GM23338 (cell line): Measurements from ENCODE around the gene MTAP.

Experiments used
- CREB1 ChIP-seq: fragments of 250-450 bp; sonication (Bioruptor Pico); IDR thresholded peaks from 2 replicates; pipeline ENCODE4 v1.5.0; 2020; ENCODE audit warnings: low read depth, mild to moderate bottlenecking, moderate library complexity
- ETS1 ChIP-seq: IDR thresholded peaks from 2 replicates; pipeline ENCODE4 v1.6.1; 2016; ENCODE audit warnings: antibody characterized with exemption
- EZH2 ChIP-seq: fragments of 200-600 bp; sonication (generic); IDR thresholded peaks from one replicate; pipeline ENCODE4 v1.8.0; 2017; ENCODE audit warnings: antibody characterized with exemption, mild to moderate bottlenecking, low read depth; ENCODE audit not compliant: unreplicated experiment
- EZH2phosphoT487 ChIP-seq: fragments of 200-600 bp; sonication (generic); IDR thresholded peaks from one replicate; pipeline ENCODE4 v1.8.1; 2018; ENCODE audit warnings: antibody characterized with exemption; ENCODE audit not compliant: unreplicated experiment
- JUNB ChIP-seq: IDR thresholded peaks from one replicate; pipeline ENCODE4 v1.6.1; 2016; ENCODE audit warnings: antibody characterized with exemption; ENCODE audit not compliant: unreplicated experiment
- POLR2AphosphoS5 ChIP-seq: IDR thresholded peaks from 2 replicates; pipeline ENCODE4 v1.6.1; 2016; ENCODE audit warnings: antibody characterized with exemption, low read depth
- REST ChIP-seq: IDR thresholded peaks from one replicate; pipeline ENCODE4 v1.6.1; 2018; ENCODE audit warnings: antibody characterized with exemption; ENCODE audit not compliant: unreplicated experiment
- ZNF462 ChIP-seq: fragments of 250-450 bp; sonication (Bioruptor Pico); IDR thresholded peaks from 2 replicates; pipeline ENCODE4 v1.5.0; 2020; ENCODE audit warnings: mild to moderate bottlenecking, moderate library complexity
- TF ChIP-seq, protein P1 (sequence below), 2 experiments: fragments of 200-600 bp in 1 of 2; sonication (generic) in 1 of 2; conservative IDR thresholded peaks; 2 replicates each; pipeline versions ENCODE4 v1.5.1 to v1.6.1; 2016 to 2017; ENCODE audit warnings: antibody characterized with exemption in 2 of 2, low read depth in 2 of 2, mild to moderate bottlenecking in 2 of 2, moderate library complexity in 1 of 2

DNA sequence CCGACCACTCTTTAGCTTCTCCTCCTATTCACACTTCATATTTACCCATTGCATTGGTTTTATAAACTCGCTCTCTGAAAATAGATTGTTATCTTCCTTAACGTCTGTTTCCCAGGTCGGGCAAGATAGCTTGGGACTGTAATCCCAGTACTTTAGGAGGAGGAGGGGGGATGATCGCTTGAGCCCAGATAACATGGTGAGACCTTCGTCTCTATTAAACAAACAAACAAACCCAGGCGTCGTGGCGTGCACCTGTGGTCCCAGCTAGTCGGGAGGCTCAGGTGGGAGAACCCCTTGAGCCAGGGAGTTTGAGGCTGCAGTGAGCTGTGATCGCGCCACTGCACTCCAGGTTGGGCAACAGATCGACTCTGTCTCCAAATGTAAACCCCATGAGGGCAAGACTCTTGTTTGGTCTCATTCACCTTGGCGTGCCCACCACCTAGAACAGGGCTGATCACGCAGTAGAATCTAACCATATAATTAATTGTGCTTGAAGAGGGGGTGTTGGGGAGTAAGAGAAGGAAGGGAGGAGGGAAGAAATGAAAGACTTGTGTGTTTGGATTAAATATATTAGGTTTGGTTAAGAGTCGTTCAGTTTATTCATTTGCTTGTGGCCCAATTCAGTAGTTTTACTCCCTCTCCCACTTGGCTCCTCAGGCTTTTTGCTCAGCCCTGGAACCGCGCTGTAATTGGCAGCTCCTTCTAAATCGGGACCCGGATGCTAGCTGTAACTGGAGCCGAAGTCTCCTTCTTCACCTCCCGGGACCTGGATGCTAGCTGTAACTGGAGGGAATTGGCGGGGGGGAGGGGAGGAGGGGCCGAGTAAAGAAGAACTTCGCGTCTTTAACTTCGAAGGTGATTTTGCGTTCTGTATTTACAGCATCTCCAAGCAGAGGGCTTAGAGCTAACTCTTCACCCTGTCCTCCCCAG is 166.8 kb downstream of the MTAP start:
- TF ChIP-seq EZH2 (peak; percentile 80), REST (no peak), POLR2AphosphoS5 (no peak), EZH2phosphoT487 (no peak), ETS1 (no peak), JUNB (no peak), ZNF462 (CRISPR knock-in tag) (no peak), CREB1 (CRISPR knock-in tag) (no peak)
- TF ChIP-seq, protein P1, sequence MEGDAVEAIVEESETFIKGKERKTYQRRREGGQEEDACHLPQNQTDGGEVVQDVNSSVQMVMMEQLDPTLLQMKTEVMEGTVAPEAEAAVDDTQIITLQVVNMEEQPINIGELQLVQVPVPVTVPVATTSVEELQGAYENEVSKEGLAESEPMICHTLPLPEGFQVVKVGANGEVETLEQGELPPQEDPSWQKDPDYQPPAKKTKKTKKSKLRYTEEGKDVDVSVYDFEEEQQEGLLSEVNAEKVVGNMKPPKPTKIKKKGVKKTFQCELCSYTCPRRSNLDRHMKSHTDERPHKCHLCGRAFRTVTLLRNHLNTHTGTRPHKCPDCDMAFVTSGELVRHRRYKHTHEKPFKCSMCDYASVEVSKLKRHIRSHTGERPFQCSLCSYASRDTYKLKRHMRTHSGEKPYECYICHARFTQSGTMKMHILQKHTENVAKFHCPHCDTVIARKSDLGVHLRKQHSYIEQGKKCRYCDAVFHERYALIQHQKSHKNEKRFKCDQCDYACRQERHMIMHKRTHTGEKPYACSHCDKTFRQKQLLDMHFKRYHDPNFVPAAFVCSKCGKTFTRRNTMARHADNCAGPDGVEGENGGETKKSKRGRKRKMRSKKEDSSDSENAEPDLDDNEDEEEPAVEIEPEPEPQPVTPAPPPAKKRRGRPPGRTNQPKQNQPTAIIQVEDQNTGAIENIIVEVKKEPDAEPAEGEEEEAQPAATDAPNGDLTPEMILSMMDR (conservative IDR thresholded peaks at IDR 0.05; ENCODE audit: low read depth in 2 of 2): no peak
